ENCODE data around the gene FADS1. TPM values are rescaled to one million over a fixed set of nuclear protein-coding genes. Genes with fewer than 3 reads are reported as not detected.

FADS1 gene
- total RNA-seq, 2 donors from 2014 or later = 21.8 to 28.4 TPM

DNA sequence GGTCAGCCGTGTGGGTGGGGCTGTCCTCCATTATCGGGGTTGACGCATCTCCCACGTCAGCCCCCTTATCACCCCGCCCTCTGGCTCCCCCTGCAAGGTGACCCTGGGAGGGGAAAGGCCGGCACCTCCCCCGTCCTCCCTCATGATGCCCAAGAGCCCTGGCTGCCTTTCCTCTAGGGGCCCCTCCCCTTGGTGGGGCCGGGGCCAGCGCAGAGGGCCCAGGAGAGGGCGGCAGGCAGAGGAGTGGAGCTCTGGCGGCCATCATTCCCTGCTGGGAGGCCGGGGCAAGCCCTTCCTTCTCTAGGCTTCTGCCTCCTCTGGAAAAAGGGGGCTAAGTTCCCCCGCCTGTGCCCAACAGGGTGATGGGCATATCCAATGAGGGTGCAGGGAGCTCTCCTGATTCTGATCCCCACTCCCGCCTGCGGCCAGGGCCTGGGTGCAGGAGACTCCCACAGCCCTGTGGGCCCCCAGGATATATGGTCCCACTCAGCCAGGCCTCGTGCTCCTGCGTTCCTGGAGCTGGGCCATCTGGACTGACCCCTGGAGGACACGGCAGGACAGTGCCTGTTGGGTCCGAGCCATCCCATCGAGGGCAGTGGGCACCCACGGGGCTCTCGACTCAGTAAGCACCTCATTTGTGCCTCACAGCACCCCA lies 52.1 kb downstream of the FADS1 start:
- no peaks in the 10 kb centered on the region for H3K4me1 ChIP-seq
- TF ChIP-seq, protein P1, sequence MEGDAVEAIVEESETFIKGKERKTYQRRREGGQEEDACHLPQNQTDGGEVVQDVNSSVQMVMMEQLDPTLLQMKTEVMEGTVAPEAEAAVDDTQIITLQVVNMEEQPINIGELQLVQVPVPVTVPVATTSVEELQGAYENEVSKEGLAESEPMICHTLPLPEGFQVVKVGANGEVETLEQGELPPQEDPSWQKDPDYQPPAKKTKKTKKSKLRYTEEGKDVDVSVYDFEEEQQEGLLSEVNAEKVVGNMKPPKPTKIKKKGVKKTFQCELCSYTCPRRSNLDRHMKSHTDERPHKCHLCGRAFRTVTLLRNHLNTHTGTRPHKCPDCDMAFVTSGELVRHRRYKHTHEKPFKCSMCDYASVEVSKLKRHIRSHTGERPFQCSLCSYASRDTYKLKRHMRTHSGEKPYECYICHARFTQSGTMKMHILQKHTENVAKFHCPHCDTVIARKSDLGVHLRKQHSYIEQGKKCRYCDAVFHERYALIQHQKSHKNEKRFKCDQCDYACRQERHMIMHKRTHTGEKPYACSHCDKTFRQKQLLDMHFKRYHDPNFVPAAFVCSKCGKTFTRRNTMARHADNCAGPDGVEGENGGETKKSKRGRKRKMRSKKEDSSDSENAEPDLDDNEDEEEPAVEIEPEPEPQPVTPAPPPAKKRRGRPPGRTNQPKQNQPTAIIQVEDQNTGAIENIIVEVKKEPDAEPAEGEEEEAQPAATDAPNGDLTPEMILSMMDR (IDR thresholded peaks at IDR 0.05) = no peak
- no peaks in the 10 kb centered on the region for H3K27me3 ChIP-seq
- DNase-seq (ENCODE audit: low spot score) = no peak
- no peaks in the 10 kb centered on the region for H3K36me3 ChIP-seq
- no peak overlapping the region for H3K4me3 ChIP-seq
- H3K9me3 ChIP-seq = no peaks in the 10 kb centered on the region
- H3K27ac ChIP-seq = no peak overlapping the region

DNA sequence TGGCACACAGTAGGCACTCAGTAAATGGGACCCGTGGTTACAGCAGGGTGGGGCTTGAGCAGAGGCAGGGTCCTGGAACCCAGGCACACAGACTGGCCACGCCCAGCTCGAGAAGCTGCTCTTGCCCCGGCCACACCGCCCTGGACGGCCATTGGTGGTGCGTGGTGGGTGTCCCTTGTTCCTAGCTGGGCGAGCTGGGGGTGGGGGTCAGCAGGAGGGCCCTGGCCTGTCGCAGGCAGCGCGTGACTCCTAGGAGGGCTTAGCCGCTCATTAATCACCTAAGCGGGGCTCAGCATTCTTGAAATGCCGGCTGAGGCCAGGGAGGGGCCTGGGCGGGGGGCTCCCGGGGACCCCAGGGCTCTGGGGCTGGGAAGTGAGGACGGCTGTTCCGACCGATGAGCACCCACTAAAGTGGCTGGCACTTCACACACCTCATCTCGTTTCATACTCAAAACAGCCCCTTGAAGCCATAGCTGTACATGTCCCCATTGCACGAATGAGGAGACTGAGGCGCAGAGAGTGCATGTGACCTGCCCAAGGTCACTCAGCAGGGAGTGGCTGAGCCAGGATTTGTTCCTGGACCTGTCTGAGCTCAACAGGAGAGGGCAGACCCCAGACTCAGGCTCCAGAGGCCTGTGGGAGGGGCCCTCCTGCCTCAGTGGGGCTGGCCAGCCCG lies 52.7 kb downstream of the FADS1 start:
- TF ChIP-seq, protein P1 (IDR thresholded peaks at IDR 0.05) = no peak
- no peaks in the 10 kb centered on the region for H3K36me3 ChIP-seq

DNA sequence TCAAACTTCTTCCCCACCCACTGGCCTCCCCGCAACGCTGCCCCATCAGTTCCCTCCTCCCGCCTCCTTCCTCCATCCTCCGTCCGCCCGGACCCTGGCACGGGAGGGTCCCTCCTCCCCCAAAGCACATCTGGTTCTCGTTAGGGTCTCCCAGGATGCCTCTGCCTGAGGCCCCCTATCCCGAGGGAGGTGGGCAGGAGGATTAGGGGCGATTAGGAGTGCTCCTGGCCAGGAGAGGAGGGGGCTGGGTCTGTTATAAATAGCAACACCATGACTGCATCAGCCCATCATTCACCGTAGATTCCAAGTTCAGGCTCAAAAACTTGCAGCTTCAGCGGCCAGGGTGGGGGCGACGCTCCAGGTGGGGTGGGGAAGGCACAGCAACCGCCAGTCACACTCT lies 54.0 kb downstream of the FADS1 start:
- Histone ChIP-seq H3K27me3 (no peaks in the 10 kb centered on the region), H3K4me3 (no peak overlapping the region), H3K36me3 (no peaks in the 10 kb centered on the region), H3K9me3 (no peaks in the 10 kb centered on the region), H3K27ac (no peak overlapping the region), H3K4me1 (no peaks in the 10 kb centered on the region)
- TF ChIP-seq, protein P1 (IDR thresholded peaks at IDR 0.05) = no peak
- no peak for DNase-seq (ENCODE audit: low spot score)

More for the DNA sequence above, 52.7 kb downstream of the FADS1 start:
- Histone ChIP-seq H3K9me3 (no peaks in the 10 kb centered on the region), H3K4me1 (no peaks in the 10 kb centered on the region), H3K27me3 (no peaks in the 10 kb centered on the region), H3K27ac (no peak overlapping the region), H3K4me3 (no peak overlapping the region)
- DNase-seq (ENCODE audit: low spot score) = no peak

DNA sequence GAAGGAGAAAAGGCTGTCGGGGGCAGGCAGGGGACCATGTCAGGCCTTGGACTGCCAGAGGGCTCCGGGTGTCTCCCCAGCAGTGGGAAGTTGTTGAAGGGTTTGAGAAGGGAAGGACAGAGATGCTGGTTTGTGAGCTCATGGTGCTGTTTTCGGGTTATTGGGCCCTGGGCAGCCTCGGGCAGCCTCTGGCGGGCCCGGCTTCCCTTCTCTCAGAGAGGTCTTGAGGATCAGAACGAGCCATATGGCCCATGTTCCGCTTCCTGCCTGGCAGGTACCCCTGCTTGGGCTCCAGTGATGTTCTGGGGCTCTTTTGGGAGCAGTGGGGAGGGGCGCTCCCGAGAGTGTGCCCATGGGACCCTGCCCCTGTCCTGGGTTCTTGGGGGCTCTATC lies 54.6 kb downstream of the FADS1 start:
- Histone ChIP-seq H3K27ac (no peak overlapping the region), H3K9me3 (no peaks in the 10 kb centered on the region), H3K36me3 (no peaks in the 10 kb centered on the region), H3K27me3 (no peaks in the 10 kb centered on the region), H3K4me1 (no peaks in the 10 kb centered on the region), H3K4me3 (no peak overlapping the region)
- TF ChIP-seq, protein P1 (IDR thresholded peaks at IDR 0.05) = no peak
- DNase-seq (ENCODE audit: low spot score) = no peak

DNA sequence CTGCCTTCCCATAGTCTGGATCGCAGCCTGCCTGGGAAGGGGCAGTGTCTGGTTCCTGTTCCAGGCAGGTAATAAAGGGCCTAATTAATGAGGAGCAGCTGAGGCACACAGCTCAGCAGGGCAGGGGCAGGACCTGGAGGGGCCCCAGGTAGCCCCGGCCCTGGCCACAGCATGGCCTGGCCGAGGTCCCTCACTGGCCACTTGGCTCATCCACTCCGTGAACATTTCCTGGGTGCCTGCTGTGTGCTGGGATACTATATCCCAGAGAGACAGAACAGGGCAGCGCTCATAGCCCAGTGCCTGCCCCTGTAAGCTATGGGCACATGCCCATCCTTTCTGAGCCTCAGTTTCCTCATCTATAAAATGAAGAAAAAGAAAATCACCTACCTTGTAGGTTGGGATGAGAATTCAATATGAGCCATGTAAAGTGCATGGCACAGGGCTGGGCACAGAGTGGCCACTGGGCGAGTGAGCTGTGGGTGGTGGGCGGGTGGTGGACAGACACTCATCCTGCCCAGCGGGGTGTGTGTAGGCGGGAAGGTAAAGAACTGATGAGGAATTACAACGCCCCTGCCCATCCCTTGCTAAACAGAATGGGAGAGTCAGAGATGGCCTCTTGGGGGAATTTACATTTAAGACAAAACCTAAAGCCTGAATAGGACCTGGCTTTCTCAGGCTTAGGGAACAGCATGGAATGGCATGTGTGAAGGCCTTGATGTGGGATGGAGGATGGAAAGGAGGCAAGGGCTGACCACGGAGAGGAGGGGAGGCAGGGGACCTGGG lies 55.2 kb downstream of the FADS1 start:
- H3K36me3 ChIP-seq = no peaks in the 10 kb centered on the region
- no peaks in the 10 kb centered on the region for H3K9me3 ChIP-seq
- DNase-seq (ENCODE audit: low spot score) = no peak
- TF ChIP-seq, protein P1 (IDR thresholded peaks at IDR 0.05) = no peak
- H3K27me3 ChIP-seq = no peaks in the 10 kb centered on the region
- no peak overlapping the region for H3K4me3 ChIP-seq
- no peak overlapping the region for H3K27ac ChIP-seq
- no peaks in the 10 kb centered on the region for H3K4me1 ChIP-seq

Measured in right atrium auricular region (tissue), 2 donors.